Cardiac muscle cell (in vitro differentiated cells and primary cell): ENCODE results near the gene TP73. TPM values are rescaled to one million over a fixed set of nuclear protein-coding genes. Genes with fewer than 3 reads are reported as not detected.

Experiments used
- DNase-seq, 2 donors: peaks; one replicate each; pipeline versions ENCODE4 v3.0.0 to v3.0.0-alpha.2; 2010 to 2017; ENCODE audit warnings: low read depth in 1 of 2, low spot score in 1 of 2
- H3K27ac ChIP-seq: fragments of 200-600 bp; sonication (generic); 2 replicates; pipeline ENCODE4 v1.5.1; 2016
- H3K27me3 ChIP-seq: fragments of 200-600 bp; sonication (generic); 2 replicates; pipeline ENCODE4 v1.6.0; 2016; ENCODE audit warnings: control low read depth
- H3K36me3 ChIP-seq: fragments of 200-600 bp; sonication (generic); 2 replicates; pipeline ENCODE4 v1.5.1; 2016; ENCODE audit warnings: control low read depth
- H3K4me1 ChIP-seq: fragments of 200-600 bp; sonication (generic); 2 replicates; pipeline ENCODE4 v1.8.1; 2017; ENCODE audit warnings: low read depth, mild to moderate bottlenecking, mixed run types
- H3K4me3 ChIP-seq: fragments of 200-600 bp; sonication (generic); 2 replicates; pipeline ENCODE4 v1.5.1; 2016; ENCODE audit warnings: mild to moderate bottlenecking
- H3K9me3 ChIP-seq: fragments of 200-600 bp; sonication (generic); 2 replicates; pipeline ENCODE4 v1.5.1; 2017; ENCODE audit warnings: low read depth, mild to moderate bottlenecking, control low read depth
- CTCF ChIP-seq: IDR thresholded peaks from 2 replicates; pipeline ENCODE4 v1.5.1; 2012; ENCODE audit warnings: low read depth, mild to moderate bottlenecking, low read length
- polyA plus RNA-seq: library from polyadenylated mRNA; unstranded; fragments of >200 nt; fragmentation: Nextera tagmentation; extraction: Ambion mirVana; gene quantifications from 2 replicates; pipeline ENCODE4 v1.2.1, GENCODE V29; 2016
- total RNA-seq: library from RNA; depleted of rRNA; stranded (reverse); fragments of >200 nt; gene quantifications from 2 replicates; pipeline ENCODE4 v1.2.3, GENCODE V29; 2016

TP73 gene
- total and polyA plus RNA-seq, 2 experiments from 2014 or later, result 0.87 TPM; not detected in 1

- peak overlapping the region; percentile 31 for H3K4me3 ChIP-seq
- H3K27ac ChIP-seq, result peak overlapping the region; percentile 22
- peak in 1 of 2 donors; percentile 37 for DNase-seq
- no peaks in the 10 kb centered on the region for H3K36me3 ChIP-seq
- no peaks in the 10 kb centered on the region for H3K27me3 ChIP-seq
- H3K9me3 ChIP-seq, result no peaks in the 10 kb centered on the region
- no peak for TF ChIP-seq CTCF
- peaks cover 41% of the 10 kb centered on the region for H3K4me1 ChIP-seq
Measured at GRCh38 chr1:3771108-3772026, 119.1 kb downstream of the TP73 start.

- peak overlapping the region; percentile 22 for H3K27ac ChIP-seq
- H3K4me3 ChIP-seq, result peak overlapping the region; percentile 45
Measured at GRCh38 chr1:3772027-3772714, 119.9 kb downstream of the TP73 start.

GRCh38 chr1:3772715-3773571 lies 120.6 kb downstream of the TP73 start, which contains the start of gene SMIM1:
Gene SMIM1 (plus strand): TSS chr1:3772749. CDS start chr1:3775374, 2,625 bp downstream.
- Histone ChIP-seq H3K27ac (peak within 1 kb of the TSS; percentile 27), H3K27me3 (no peaks in the 10 kb centered on the region), H3K4me3 (peak within 1 kb of the TSS; percentile 45), H3K36me3 (no peaks in the 10 kb centered on the region), H3K4me1 (peaks cover 41% of the 10 kb centered on the region), H3K9me3 (no peaks in the 10 kb centered on the region)
- no peak for DNase-seq
- TF ChIP-seq CTCF, result no peak

More at GRCh38 chr1:3772027-3772714, 119.9 kb downstream of the TP73 start:
- Histone ChIP-seq H3K27me3 (no peaks in the 10 kb centered on the region), H3K4me1 (peaks cover 41% of the 10 kb centered on the region), H3K9me3 (no peaks in the 10 kb centered on the region), H3K36me3 (no peaks in the 10 kb centered on the region)
- TF ChIP-seq CTCF, result no peak
- DNase-seq, result peak; percentile 85 to 95

GRCh38 chr1:3773572-3774275 lies 121.4 kb downstream of the TP73 start:
- Histone ChIP-seq H3K9me3 (no peaks in the 10 kb centered on the region), H3K36me3 (no peaks in the 10 kb centered on the region), H3K4me1 (peaks cover 41% of the 10 kb centered on the region), H3K27me3 (no peaks in the 10 kb centered on the region), H3K4me3 (no peak overlapping the region), H3K27ac (peak overlapping the region; percentile 27)
- no peak for TF ChIP-seq CTCF
- DNase-seq, result no peak
